ENCODE measurements around the gene APOO. TPM values are rescaled to one million over a fixed set of nuclear protein-coding genes. Genes with fewer than 3 reads are reported as not detected.

Gene APOO
- polyA plus RNA-seq, 1 donor from 2014 or later = 42.5 TPM

- Histone ChIP-seq H3K27ac (ENCODE audit: low read length) (no peak overlapping the region), H2AFZ (ENCODE audit: low read depth, low read length) (no peak overlapping the region)
- TF ChIP-seq, protein P1, sequence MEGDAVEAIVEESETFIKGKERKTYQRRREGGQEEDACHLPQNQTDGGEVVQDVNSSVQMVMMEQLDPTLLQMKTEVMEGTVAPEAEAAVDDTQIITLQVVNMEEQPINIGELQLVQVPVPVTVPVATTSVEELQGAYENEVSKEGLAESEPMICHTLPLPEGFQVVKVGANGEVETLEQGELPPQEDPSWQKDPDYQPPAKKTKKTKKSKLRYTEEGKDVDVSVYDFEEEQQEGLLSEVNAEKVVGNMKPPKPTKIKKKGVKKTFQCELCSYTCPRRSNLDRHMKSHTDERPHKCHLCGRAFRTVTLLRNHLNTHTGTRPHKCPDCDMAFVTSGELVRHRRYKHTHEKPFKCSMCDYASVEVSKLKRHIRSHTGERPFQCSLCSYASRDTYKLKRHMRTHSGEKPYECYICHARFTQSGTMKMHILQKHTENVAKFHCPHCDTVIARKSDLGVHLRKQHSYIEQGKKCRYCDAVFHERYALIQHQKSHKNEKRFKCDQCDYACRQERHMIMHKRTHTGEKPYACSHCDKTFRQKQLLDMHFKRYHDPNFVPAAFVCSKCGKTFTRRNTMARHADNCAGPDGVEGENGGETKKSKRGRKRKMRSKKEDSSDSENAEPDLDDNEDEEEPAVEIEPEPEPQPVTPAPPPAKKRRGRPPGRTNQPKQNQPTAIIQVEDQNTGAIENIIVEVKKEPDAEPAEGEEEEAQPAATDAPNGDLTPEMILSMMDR (IDR thresholded peaks at IDR 0.05; ENCODE audit: poor library complexity, severe bottlenecking) = no peak
- TF ChIP-seq TAF1 (IDR thresholded peaks at IDR 0.05; ENCODE audit: low read depth) (no peak), MXI1 (conservative IDR thresholded peaks at IDR 0.05; ENCODE audit: poor library complexity, severe bottlenecking) (no peak), SMC3 (conservative IDR thresholded peaks at IDR 0.05; ENCODE audit: poor library complexity) (no peak), EZH2 (IDR thresholded peaks at IDR 0.05; ENCODE audit: borderline replicate concordance, insufficient read depth, low read length, poor library complexity, severe bottlenecking) (no peak), EP300 (conservative IDR thresholded peaks at IDR 0.05; ENCODE audit: poor library complexity, severe bottlenecking) (no peak), POLR2AphosphoS5 (IDR thresholded peaks at IDR 0.05) (no peak), RAD21 (conservative IDR thresholded peaks at IDR 0.05) (no peak)
- TF ChIP-seq, protein P2, sequence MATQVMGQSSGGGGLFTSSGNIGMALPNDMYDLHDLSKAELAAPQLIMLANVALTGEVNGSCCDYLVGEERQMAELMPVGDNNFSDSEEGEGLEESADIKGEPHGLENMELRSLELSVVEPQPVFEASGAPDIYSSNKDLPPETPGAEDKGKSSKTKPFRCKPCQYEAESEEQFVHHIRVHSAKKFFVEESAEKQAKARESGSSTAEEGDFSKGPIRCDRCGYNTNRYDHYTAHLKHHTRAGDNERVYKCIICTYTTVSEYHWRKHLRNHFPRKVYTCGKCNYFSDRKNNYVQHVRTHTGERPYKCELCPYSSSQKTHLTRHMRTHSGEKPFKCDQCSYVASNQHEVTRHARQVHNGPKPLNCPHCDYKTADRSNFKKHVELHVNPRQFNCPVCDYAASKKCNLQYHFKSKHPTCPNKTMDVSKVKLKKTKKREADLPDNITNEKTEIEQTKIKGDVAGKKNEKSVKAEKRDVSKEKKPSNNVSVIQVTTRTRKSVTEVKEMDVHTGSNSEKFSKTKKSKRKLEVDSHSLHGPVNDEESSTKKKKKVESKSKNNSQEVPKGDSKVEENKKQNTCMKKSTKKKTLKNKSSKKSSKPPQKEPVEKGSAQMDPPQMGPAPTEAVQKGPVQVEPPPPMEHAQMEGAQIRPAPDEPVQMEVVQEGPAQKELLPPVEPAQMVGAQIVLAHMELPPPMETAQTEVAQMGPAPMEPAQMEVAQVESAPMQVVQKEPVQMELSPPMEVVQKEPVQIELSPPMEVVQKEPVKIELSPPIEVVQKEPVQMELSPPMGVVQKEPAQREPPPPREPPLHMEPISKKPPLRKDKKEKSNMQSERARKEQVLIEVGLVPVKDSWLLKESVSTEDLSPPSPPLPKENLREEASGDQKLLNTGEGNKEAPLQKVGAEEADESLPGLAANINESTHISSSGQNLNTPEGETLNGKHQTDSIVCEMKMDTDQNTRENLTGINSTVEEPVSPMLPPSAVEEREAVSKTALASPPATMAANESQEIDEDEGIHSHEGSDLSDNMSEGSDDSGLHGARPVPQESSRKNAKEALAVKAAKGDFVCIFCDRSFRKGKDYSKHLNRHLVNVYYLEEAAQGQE (IDR thresholded peaks at IDR 0.05; ENCODE audit: borderline replicate concordance) = no peak
These were observed 19.8 kb downstream of the APOO start for GRCh38 chrX:23887918-23888317.

DNA sequence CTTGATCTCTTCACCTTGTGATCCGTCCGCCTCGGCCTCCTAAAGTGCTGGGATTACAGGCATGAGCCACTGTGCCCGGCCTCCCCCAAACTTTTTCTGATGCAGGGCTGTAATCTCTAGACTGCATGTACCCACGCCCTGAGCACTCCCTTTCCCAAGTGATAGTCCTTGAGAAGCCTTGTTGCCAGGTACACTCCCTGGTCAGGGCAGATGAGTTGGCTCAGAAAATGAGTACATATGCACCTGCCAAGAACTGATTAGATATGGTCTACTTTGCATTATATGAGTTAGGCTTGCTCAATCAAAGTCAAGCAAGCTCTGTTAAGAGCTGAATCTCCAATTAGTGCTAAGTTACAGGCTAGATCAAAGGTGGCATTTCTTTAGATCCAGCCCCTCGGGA is 20.3 kb downstream of the APOO start:
- H3K4me2 ChIP-seq (ENCODE audit: low read length) = no peak overlapping the region
- H3K9me2 ChIP-seq (ENCODE audit: insufficient read depth, low read length) = no peaks in the 10 kb centered on the region
- no peak overlapping the region for H3K4me3 ChIP-seq (ENCODE audit: low read length)
- no peak for TF ChIP-seq POLR2AphosphoS5 (IDR thresholded peaks at IDR 0.05)
- TF ChIP-seq, protein P1 (IDR thresholded peaks at IDR 0.05; ENCODE audit: poor library complexity, severe bottlenecking) = no peak
- TF ChIP-seq, protein P2 (IDR thresholded peaks at IDR 0.05; ENCODE audit: borderline replicate concordance) = no peak
- TF ChIP-seq RAD21 (conservative IDR thresholded peaks at IDR 0.05) = no peak
- TF ChIP-seq SMC3 (conservative IDR thresholded peaks at IDR 0.05; ENCODE audit: poor library complexity) = no peak
- no peak for TF ChIP-seq TAF1 (IDR thresholded peaks at IDR 0.05; ENCODE audit: low read depth)
- TF ChIP-seq MXI1 (conservative IDR thresholded peaks at IDR 0.05; ENCODE audit: poor library complexity, severe bottlenecking) = no peak
- TF ChIP-seq EZH2 (IDR thresholded peaks at IDR 0.05; ENCODE audit: borderline replicate concordance, insufficient read depth, low read length, poor library complexity, severe bottlenecking) = no peak
- no peaks in the 10 kb centered on the region for H3F3A ChIP-seq (ENCODE audit: insufficient read depth, low read length, poor library complexity, severe bottlenecking)
- no peaks in the 10 kb centered on the region for H3K36me3 ChIP-seq (ENCODE audit: insufficient read depth, low read length)
- H3K27me3 ChIP-seq (ENCODE audit: insufficient read depth, low read depth, low read length) = no peaks in the 10 kb centered on the region
- H3K9me3 ChIP-seq (ENCODE audit: low read length) = no peaks in the 10 kb centered on the region
- H4K20me1 ChIP-seq (ENCODE audit: insufficient read depth) = no peaks in the 10 kb centered on the region
- no peaks in the 10 kb centered on the region for H3K79me2 ChIP-seq (replicated peaks; ENCODE audit: insufficient read depth, low read length)
- H3K9ac ChIP-seq (ENCODE audit: low read length) = no peak overlapping the region
- H3K27ac ChIP-seq (ENCODE audit: low read length) = no peak overlapping the region
- no peak overlapping the region for H2AFZ ChIP-seq (ENCODE audit: low read depth, low read length)

More at GRCh38 chrX:23887918-23888317, 19.8 kb downstream of the APOO start:
- no peak overlapping the region for H3K4me3 ChIP-seq (ENCODE audit: low read length)
- H3K4me2 ChIP-seq (ENCODE audit: low read length) = no peak overlapping the region
- no peak overlapping the region for H3K9ac ChIP-seq (ENCODE audit: low read length)
- no peaks in the 10 kb centered on the region for H3F3A ChIP-seq (ENCODE audit: insufficient read depth, low read length, poor library complexity, severe bottlenecking)
- H3K9me3 ChIP-seq (ENCODE audit: low read length) = no peaks in the 10 kb centered on the region
- no peaks in the 10 kb centered on the region for H3K27me3 ChIP-seq (ENCODE audit: insufficient read depth, low read depth, low read length)
- H3K9me2 ChIP-seq (ENCODE audit: insufficient read depth, low read length) = no peaks in the 10 kb centered on the region
- H3K79me2 ChIP-seq (replicated peaks; ENCODE audit: insufficient read depth, low read length) = no peaks in the 10 kb centered on the region
- no peaks in the 10 kb centered on the region for H4K20me1 ChIP-seq (ENCODE audit: insufficient read depth)
- H3K36me3 ChIP-seq (ENCODE audit: insufficient read depth, low read length) = no peaks in the 10 kb centered on the region

Measured in neural cell (in vitro differentiated cells).